ENCODE measurements around the gene ANKS1A.
"Not testable (repeated sequence)": the region's sequence is repeated elsewhere in the genome, so short reads cannot be mapped to it uniquely, and the experiment has no call there.

ANKS1A gene

GRCh38 chr6:34871853-34872252 is 17.2 kb upstream of the ANKS1A start:
- no peak for DNase-seq

GRCh38 chr6:34872332-34872731 is 16.7 kb upstream of the ANKS1A start:
- no peak overlapping the region for H3K4me3 Mint-ChIP-seq
- H3K27me3 Mint-ChIP-seq = no peaks in the 10 kb centered on the region
- no peak overlapping the region for H3K27ac Mint-ChIP-seq
- peaks cover 40% of the 10 kb centered on the region for H3K36me3 Mint-ChIP-seq
- no peaks in the 10 kb centered on the region for H3K9me3 Mint-ChIP-seq
- CTCF ChIA-PET = interaction anchor here (0.9 to 1.3 kb wide), 2 partner anchors 13 to 81 kb away, joined by 3 to 4 read pairs; partner anchors contain the start of gene BLTP3A
- DNase-seq = no peak
- no peaks in the 10 kb centered on the region for H3K4me1 Mint-ChIP-seq

More at GRCh38 chr6:34871853-34872252, 17.2 kb upstream of the ANKS1A start:
- no peak overlapping the region for H3K27ac Mint-ChIP-seq
- H3K9me3 Mint-ChIP-seq = no peaks in the 10 kb centered on the region
- H3K4me3 Mint-ChIP-seq = no peak overlapping the region
- H3K4me1 Mint-ChIP-seq = no peaks in the 10 kb centered on the region
- CTCF ChIA-PET = interaction anchor here (1.3 kb wide), 1 partner anchor 80 kb away, joined by 4 read pairs; the partner anchor contains the start of gene BLTP3A
- H3K27me3 Mint-ChIP-seq = no peaks in the 10 kb centered on the region
- peaks cover 38% of the 10 kb centered on the region for H3K36me3 Mint-ChIP-seq

GRCh38 chr6:34875292-34876213 is 13.5 kb upstream of the ANKS1A start:
- Mint-ChIP-seq H3K4me3 (no peak overlapping the region), H3K27ac (peak overlapping the region; percentile 4), H3K36me3 (peaks cover 39% of the 10 kb centered on the region), H3K9me3 (no peaks in the 10 kb centered on the region), H3K4me1 (no peaks in the 10 kb centered on the region), H3K27me3 (no peaks in the 10 kb centered on the region)
- no peak for DNase-seq
- CTCF ChIA-PET = no interaction called here

- Mint-ChIP-seq H3K36me3 (peaks cover 35% of the 10 kb centered on the region), H3K4me1 (no peaks in the 10 kb centered on the region), H3K27me3 (no peaks in the 10 kb centered on the region), H3K9me3 (no peaks in the 10 kb centered on the region), H3K4me3 (no peak overlapping the region), H3K27ac (no peak overlapping the region)
- DNase-seq = no peak
- CTCF ChIA-PET = no interaction called here
Observed at GRCh38 chr6:34876472-34876871, 12.6 kb upstream of the ANKS1A start.

GRCh38 chr6:34877259-34877658 is 11.8 kb upstream of the ANKS1A start:
- no peak overlapping the region for H3K4me3 Mint-ChIP-seq
- DNase-seq = no peak
- no peaks in the 10 kb centered on the region for H3K27me3 Mint-ChIP-seq
- no peaks in the 10 kb centered on the region for H3K9me3 Mint-ChIP-seq
- no peak overlapping the region for H3K27ac Mint-ChIP-seq
- H3K36me3 Mint-ChIP-seq = peaks cover 32% of the 10 kb centered on the region
- CTCF ChIA-PET = interaction anchor here (0.7 kb wide), 1 partner anchor 9 kb away, joined by 3 read pairs; no protein-coding TSS in a partner anchor
- H3K4me1 Mint-ChIP-seq = no peaks in the 10 kb centered on the region

GRCh38 chr6:34877869-34878485 is 11.1 kb upstream of the ANKS1A start:
- CTCF ChIA-PET = interaction anchor here (0.7 kb wide), 1 partner anchor 9 kb away, joined by 3 read pairs; no protein-coding TSS in a partner anchor
- DNase-seq = no peak
- H3K4me1 Mint-ChIP-seq = peaks cover 1% of the 10 kb centered on the region
- H3K9me3 Mint-ChIP-seq = no peaks in the 10 kb centered on the region
- no peak overlapping the region for H3K4me3 Mint-ChIP-seq
- H3K36me3 Mint-ChIP-seq = peaks cover 34% of the 10 kb centered on the region
- peak overlapping the region; percentile 6 for H3K27ac Mint-ChIP-seq
- H3K27me3 Mint-ChIP-seq = no peaks in the 10 kb centered on the region

GRCh38 chr6:34884073-34884472 is 5.0 kb upstream of the ANKS1A start:
- H3K27me3 Mint-ChIP-seq, H3K27ac Mint-ChIP-seq, H3K9me3 Mint-ChIP-seq, CTCF ChIA-PET, H3K4me3 Mint-ChIP-seq, DNase-seq: not testable (repeated sequence)
- H3K36me3 Mint-ChIP-seq = peaks cover 34% of the 10 kb centered on the region
- peaks cover 39% of the 10 kb centered on the region for H3K4me1 Mint-ChIP-seq

- Mint-ChIP-seq H3K4me1 (peaks cover 42% of the 10 kb centered on the region), H3K9me3 (peaks cover 4% of the 10 kb centered on the region), H3K36me3 (peaks cover 27% of the 10 kb centered on the region), H3K27ac (no peak overlapping the region), H3K4me3 (no peak overlapping the region), H3K27me3 (peaks cover 11% of the 10 kb centered on the region)
- DNase-seq = no peak
- CTCF ChIA-PET = interaction anchor here (1.2 kb wide), 1 partner anchor 164 kb away, joined by 3 read pairs; no protein-coding TSS in a partner anchor
Observed at GRCh38 chr6:34884996-34885395, 4.1 kb upstream of the ANKS1A start.

- Mint-ChIP-seq H3K27me3 (peaks cover 20% of the 10 kb centered on the region), H3K4me1 (peaks cover 49% of the 10 kb centered on the region), H3K36me3 (peaks cover 24% of the 10 kb centered on the region), H3K4me3 (peak overlapping the region; percentile 38)
- not testable (repeated sequence) for H3K27ac Mint-ChIP-seq, DNase-seq, H3K9me3 Mint-ChIP-seq
- CTCF ChIA-PET = interaction anchor here (1.2 kb wide), 1 partner anchor 163 kb away, joined by 3 read pairs; no protein-coding TSS in a partner anchor
Observed at GRCh38 chr6:34885837-34886236, 3.2 kb upstream of the ANKS1A start.

- Mint-ChIP-seq H3K4me1 (peaks cover 55% of the 10 kb centered on the region), H3K27me3 (peaks cover 23% of the 10 kb centered on the region), H3K27ac (peak within 1 kb of the TSS; percentile 95), H3K9me3 (peaks cover 4% of the 10 kb centered on the region), H3K4me3 (peak within 1 kb of the TSS; percentile 97), H3K36me3 (peaks cover 20% of the 10 kb centered on the region)
- DNase-seq = peak; percentile 95
- CTCF ChIA-PET = interaction anchor here (0.7 kb wide), 1 partner anchor 32 kb away, joined by 3 read pairs; no protein-coding TSS in a partner anchor
Observed at GRCh38 chr6:34887753-34888513, 1.1 kb upstream of the ANKS1A start, which contains the start of gene TAF11. Gene TAF11 (minus strand): TSS chr6:34888042. CDS start chr6:34887957, 85 bp downstream.

- DNase-seq = no peak
- peak overlapping the region; percentile 97 for H3K4me3 Mint-ChIP-seq
- H3K27ac Mint-ChIP-seq = peak overlapping the region; percentile 95
- peaks cover 50% of the 10 kb centered on the region for H3K4me1 Mint-ChIP-seq
- CTCF ChIA-PET = interaction anchor here (0.7 kb wide), 1 partner anchor 32 kb away, joined by 3 read pairs; no protein-coding TSS in a partner anchor
- peaks cover 15% of the 10 kb centered on the region for H3K36me3 Mint-ChIP-seq
- H3K27me3 Mint-ChIP-seq = peaks cover 23% of the 10 kb centered on the region
- peaks cover 4% of the 10 kb centered on the region for H3K9me3 Mint-ChIP-seq
Observed at GRCh38 chr6:34888514-34888856, 570 bp upstream of the ANKS1A start.

GRCh38 chr6:34890533-34890925 is 1.5 kb downstream of the ANKS1A start:
- Mint-ChIP-seq H3K36me3 (peaks cover 3% of the 10 kb centered on the region), H3K27me3 (peaks cover 23% of the 10 kb centered on the region), H3K27ac (no peak overlapping the region), H3K4me3 (peak overlapping the region; percentile 97), H3K4me1 (peaks cover 42% of the 10 kb centered on the region), H3K9me3 (no peaks in the 10 kb centered on the region)
- CTCF ChIA-PET = no interaction called here
- DNase-seq = no peak

GRCh38 chr6:34891296-34891695 is 2.2 kb downstream of the ANKS1A start:
- H3K27me3 Mint-ChIP-seq = peaks cover 23% of the 10 kb centered on the region
- H3K4me3 Mint-ChIP-seq = peak overlapping the region; percentile 47
- CTCF ChIA-PET = no interaction called here
- H3K27ac Mint-ChIP-seq = no peak overlapping the region
- H3K4me1 Mint-ChIP-seq = peaks cover 39% of the 10 kb centered on the region
- no peaks in the 10 kb centered on the region for H3K9me3 Mint-ChIP-seq
- DNase-seq = no peak
- peaks cover 3% of the 10 kb centered on the region for H3K36me3 Mint-ChIP-seq

- Mint-ChIP-seq H3K27me3 (peaks cover 14% of the 10 kb centered on the region), H3K4me3 (no peak overlapping the region), H3K36me3 (no peaks in the 10 kb centered on the region), H3K9me3 (no peaks in the 10 kb centered on the region), H3K4me1 (peaks cover 17% of the 10 kb centered on the region), H3K27ac (no peak overlapping the region)
- CTCF ChIA-PET = no interaction called here
- no peak for DNase-seq
Observed at GRCh38 chr6:34894693-34895092, 5.6 kb downstream of the ANKS1A start.
